ENCODE data around the gene MYADM.

Gene MYADM

GRCh38 chr19:53915000-53915399, 47.3 kb downstream of the MYADM start:
- peak in 1 of 4 experiments; percentile 16 for DNase-seq

GRCh38 chr19:53916004-53916403, 48.3 kb downstream of the MYADM start:
- DNase-seq: no peak

GRCh38 chr19:53917356-53917755, 49.7 kb downstream of the MYADM start:
- no peak for DNase-seq
